Kidney epithelial cell (primary cell): ENCODE results near the gene ATP5F1C. TPM values are rescaled to one million over a fixed set of nuclear protein-coding genes. Genes with fewer than 3 reads are reported as not detected.
A peak's percentile ranks its signal among the peaks of the same experiment; 100 is the strongest.

Source experiments
- DNase-seq: peaks from one replicate; pipeline ENCODE4 v3.0.0-alpha.2; 2010; ENCODE audit warnings: low read depth
- H3K27me3 ChIP-seq: 2 replicates; pipeline ENCODE4 v1.6.0; 2011; ENCODE audit warnings: low read length; ENCODE audit not compliant: control insufficient read depth, insufficient read depth
- H3K36me3 ChIP-seq: 2 replicates; pipeline ENCODE4 v1.5.1; 2011; ENCODE audit warnings: low read length; ENCODE audit not compliant: control insufficient read depth, insufficient read depth
- H3K4me3 ChIP-seq: 2 replicates; pipeline ENCODE4 v1.5.1; 2011; ENCODE audit warnings: low read depth, mild to moderate bottlenecking, control low read depth, low read length
- total RNA-seq: library from RNA; depleted of rRNA; stranded (reverse); fragments of >200 nt; gene quantifications from 2 replicates; pipeline ENCODE4 v1.2.3, GENCODE V29; 2015
- TF ChIP-seq, protein P1 (sequence below): IDR thresholded peaks from 2 replicates; pipeline ENCODE4 v1.5.1; 2011; ENCODE audit warnings: mild to moderate bottlenecking, moderate library complexity, low read length, control low read depth, inconsistent platforms; ENCODE audit not compliant: insufficient read depth, poor library complexity, severe bottlenecking

ATP5F1C gene
- total RNA-seq, 1 donor from 2014 or later: 291 TPM

DNA sequence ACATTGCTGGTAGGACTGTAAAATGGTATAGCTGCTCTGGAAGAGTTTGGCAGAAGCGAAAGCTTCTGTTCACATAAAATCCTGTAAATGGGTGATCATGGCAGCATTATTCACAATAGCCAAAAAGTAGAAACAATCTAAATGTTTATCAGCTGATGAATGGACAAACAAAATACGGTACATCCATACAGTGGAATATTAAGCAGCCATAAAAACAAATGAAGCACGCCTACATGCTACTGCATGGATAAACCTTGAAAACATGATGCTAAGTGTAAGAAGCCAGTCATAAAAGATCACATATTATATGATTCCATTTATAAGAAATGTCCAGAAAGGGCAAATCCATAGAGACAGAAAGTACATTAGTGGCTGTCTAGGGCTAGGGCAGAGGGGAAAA lies 32.9 kb upstream of the ATP5F1C start:
- H3K36me3 ChIP-seq: no peaks in the 10 kb centered on the region
- TF ChIP-seq, protein P1, sequence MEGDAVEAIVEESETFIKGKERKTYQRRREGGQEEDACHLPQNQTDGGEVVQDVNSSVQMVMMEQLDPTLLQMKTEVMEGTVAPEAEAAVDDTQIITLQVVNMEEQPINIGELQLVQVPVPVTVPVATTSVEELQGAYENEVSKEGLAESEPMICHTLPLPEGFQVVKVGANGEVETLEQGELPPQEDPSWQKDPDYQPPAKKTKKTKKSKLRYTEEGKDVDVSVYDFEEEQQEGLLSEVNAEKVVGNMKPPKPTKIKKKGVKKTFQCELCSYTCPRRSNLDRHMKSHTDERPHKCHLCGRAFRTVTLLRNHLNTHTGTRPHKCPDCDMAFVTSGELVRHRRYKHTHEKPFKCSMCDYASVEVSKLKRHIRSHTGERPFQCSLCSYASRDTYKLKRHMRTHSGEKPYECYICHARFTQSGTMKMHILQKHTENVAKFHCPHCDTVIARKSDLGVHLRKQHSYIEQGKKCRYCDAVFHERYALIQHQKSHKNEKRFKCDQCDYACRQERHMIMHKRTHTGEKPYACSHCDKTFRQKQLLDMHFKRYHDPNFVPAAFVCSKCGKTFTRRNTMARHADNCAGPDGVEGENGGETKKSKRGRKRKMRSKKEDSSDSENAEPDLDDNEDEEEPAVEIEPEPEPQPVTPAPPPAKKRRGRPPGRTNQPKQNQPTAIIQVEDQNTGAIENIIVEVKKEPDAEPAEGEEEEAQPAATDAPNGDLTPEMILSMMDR: no peak
- H3K4me3 ChIP-seq: no peak overlapping the region
- no peak for DNase-seq
- H3K27me3 ChIP-seq: no peaks in the 10 kb centered on the region

DNA sequence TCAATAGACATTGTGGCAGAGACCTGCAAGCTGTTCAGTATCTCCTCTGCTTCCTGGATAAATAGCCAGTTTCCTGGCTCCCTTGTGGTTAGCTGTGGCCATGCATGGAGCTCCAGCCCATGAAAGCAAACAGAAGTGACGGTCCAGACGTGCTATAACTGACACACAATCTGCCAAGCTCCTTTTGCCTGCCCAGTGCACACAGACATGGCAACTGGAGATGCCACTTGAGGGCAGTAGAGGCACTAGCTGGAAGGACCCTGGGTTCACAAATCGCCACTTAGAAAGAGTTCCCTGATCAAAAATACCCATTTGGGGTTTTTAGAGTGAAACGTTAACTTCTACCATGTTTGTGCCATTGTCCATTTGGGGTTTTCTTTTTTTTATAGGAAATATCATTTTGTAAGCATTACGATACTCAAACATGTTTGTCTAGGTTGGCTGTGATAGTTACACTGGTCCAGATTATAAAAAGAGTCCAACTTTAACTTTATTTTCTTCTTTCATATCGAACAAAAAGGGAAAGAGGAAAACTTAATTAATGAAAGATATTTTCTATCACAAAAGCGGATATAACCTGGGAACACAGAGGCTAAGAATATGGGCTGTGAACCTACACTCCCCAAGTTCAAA lies 31.5 kb upstream of the ATP5F1C start:
- no peak for DNase-seq
- H3K4me3 ChIP-seq: no peak overlapping the region
- H3K27me3 ChIP-seq: no peaks in the 10 kb centered on the region
- no peaks in the 10 kb centered on the region for H3K36me3 ChIP-seq
- TF ChIP-seq, protein P1: peak; percentile 49

DNA sequence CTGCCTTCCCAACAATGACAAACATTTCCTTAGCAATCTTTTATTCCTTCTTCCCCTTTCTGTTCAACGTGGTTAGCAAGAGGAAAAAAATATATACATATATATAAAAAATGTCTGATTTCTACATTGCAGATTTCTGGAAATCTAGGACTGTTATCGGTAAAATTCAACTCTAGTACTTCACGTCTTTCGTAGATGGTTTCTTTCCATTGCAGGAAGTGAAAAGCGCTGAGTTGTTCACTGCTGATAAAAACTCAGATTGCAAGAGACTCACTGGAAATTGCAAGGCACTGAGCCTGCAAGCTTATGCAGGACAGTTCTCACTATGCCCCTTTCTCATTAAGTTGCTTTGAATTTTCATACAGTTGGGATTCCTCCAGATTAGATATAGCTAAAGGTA lies 24.0 kb upstream of the ATP5F1C start:
- no peaks in the 10 kb centered on the region for H3K27me3 ChIP-seq
- no peak for DNase-seq
- H3K36me3 ChIP-seq: no peaks in the 10 kb centered on the region
- TF ChIP-seq, protein P1: no peak
- H3K4me3 ChIP-seq: no peak overlapping the region

DNA sequence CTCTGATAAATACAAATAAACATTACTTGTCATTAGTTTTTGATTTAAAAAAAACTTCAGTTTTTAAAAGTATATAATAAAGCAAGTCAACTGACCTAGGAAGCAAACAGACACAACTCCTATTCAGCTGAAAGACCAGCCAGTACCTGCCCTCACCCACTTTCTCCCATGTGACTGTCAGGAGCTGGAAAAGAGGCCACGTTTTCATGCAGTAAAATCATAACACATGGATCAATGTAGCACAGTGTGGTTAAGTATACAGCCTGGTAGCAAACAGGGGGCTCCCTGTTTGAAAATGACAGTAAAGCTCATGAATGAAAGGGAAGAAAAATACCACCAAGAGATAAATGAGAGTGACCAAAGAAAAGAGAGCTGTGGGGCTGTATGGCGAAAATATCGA lies 21.7 kb upstream of the ATP5F1C start:
- Histone ChIP-seq H3K36me3 (no peaks in the 10 kb centered on the region), H3K27me3 (no peaks in the 10 kb centered on the region), H3K4me3 (no peak overlapping the region)
- DNase-seq: no peak
- TF ChIP-seq, protein P1: no peak

DNA sequence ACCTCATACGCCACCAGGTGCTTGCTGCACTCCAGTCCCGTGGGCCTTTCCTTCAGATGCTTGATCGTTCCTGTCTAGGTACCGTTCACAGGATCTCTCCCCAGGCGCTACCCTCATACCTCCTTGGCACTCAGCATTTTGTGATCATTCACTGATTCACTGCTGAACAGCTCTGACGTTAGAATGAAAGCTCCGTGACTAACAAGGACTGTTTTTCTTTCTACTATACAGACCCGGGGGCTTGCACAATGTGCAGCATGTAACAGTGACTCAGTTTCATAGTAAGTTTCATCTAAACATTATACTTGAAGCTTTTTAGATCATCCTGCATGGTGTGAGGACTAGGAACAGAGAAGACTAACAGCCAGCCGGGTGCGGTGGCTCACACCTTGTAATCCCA lies 20.8 kb upstream of the ATP5F1C start:
- no peak overlapping the region for H3K4me3 ChIP-seq
- DNase-seq: no peak
- H3K36me3 ChIP-seq: no peaks in the 10 kb centered on the region
- H3K27me3 ChIP-seq: no peaks in the 10 kb centered on the region
- TF ChIP-seq, protein P1: no peak

DNA sequence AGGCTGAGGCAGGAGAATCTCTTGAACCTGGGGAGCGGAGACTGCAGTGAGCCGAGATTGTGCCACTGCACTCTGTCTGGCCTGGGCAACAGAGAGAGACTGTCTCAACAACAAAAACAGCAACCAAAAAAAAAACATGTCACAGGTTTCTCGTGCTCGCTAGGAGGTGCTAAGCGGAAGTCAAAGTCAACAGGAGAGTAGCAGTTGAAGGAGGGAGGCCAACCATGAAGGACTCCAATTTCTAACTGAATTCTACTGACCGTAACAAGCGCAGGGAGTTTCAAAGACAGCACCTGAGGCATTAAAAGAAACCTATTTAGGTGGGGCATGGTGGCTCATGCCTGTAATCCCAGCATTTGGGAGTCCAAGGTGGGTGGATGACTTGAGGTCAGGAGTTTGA lies 19.6 kb upstream of the ATP5F1C start:
- H3K4me3 ChIP-seq: no peak overlapping the region
- H3K27me3 ChIP-seq: no peaks in the 10 kb centered on the region
- H3K36me3 ChIP-seq: no peaks in the 10 kb centered on the region
- no peak for DNase-seq
- TF ChIP-seq, protein P1: no peak
